Astrocyte (in vitro differentiated cells and primary cell): ENCODE results near the gene GALNT17. TPM values are rescaled to one million over a fixed set of nuclear protein-coding genes. Genes with fewer than 3 reads are reported as not detected.
A peak's percentile ranks its signal among the peaks of the same experiment; 100 is the strongest.

Experiments used
- DNase-seq: peaks from one replicate; pipeline ENCODE4 v3.0.0-alpha.2; 2010; ENCODE audit warnings: low read depth
- FAIRE-seq: peaks from 2 replicates; lab custom pipeline; 2011; peaks lifted over from hg19 to GRCh38; lab: Jason Lieb, UNC
- H2AFZ ChIP-seq: 2 replicates; pipeline ENCODE4 v1.6.0; 2012; ENCODE audit warnings: low read depth, low read length, inconsistent platforms
- H3K27ac ChIP-seq: 2 replicates; pipeline ENCODE4 v1.5.1; 2011; ENCODE audit warnings: low read depth, low read length, inconsistent platforms
- H3K27me3 ChIP-seq: 2 replicates; pipeline ENCODE4 v1.6.0; 2011; ENCODE audit warnings: low read length, inconsistent platforms; ENCODE audit not compliant: insufficient read depth
- H3K36me3 ChIP-seq: 2 replicates; pipeline ENCODE4 v1.5.1; 2011; ENCODE audit warnings: low read length, inconsistent platforms; ENCODE audit not compliant: insufficient read depth
- H3K4me1 ChIP-seq: 2 replicates; pipeline ENCODE4 v1.5.1; 2011; ENCODE audit warnings: low read length, inconsistent platforms; ENCODE audit not compliant: insufficient read depth
- H3K4me2 ChIP-seq: 2 replicates; pipeline ENCODE4 v1.6.0; 2012; ENCODE audit warnings: low read length, inconsistent platforms
- H3K4me3 ChIP-seq: 2 replicates; pipeline ENCODE4 v1.5.1; 2011; ENCODE audit warnings: low read depth, mild to moderate bottlenecking, low read length, inconsistent platforms; ENCODE audit not compliant: insufficient read depth
- H3K79me2 ChIP-seq: 2 replicates; pipeline ENCODE4 v1.6.0; 2012; ENCODE audit warnings: mild to moderate bottlenecking, low read length, inconsistent platforms; ENCODE audit not compliant: insufficient read depth
- H3K9ac ChIP-seq: 2 replicates; pipeline ENCODE4 v1.6.0; 2012; ENCODE audit warnings: mild to moderate bottlenecking, low read length, inconsistent platforms
- H3K9me3 ChIP-seq: 2 replicates; pipeline ENCODE4 v1.5.1; 2012; ENCODE audit warnings: low read depth, mild to moderate bottlenecking, low read length, inconsistent platforms; ENCODE audit not compliant: insufficient read depth
- H4K20me1 ChIP-seq: 2 replicates; pipeline ENCODE4 v1.6.0; 2012; ENCODE audit warnings: low read length, inconsistent platforms; ENCODE audit not compliant: insufficient read depth
- H3K27ac Mint-ChIP-seq: one replicate; pipeline ENCODE4 v1.8.0; 2021; ENCODE audit warnings: mild to moderate bottlenecking, mixed read lengths; ENCODE audit not compliant: unreplicated experiment
- H3K27me3 Mint-ChIP-seq: one replicate; pipeline ENCODE4 v1.8.0; 2021; ENCODE audit warnings: low read depth, mixed read lengths; ENCODE audit not compliant: unreplicated experiment
- H3K36me3 Mint-ChIP-seq: one replicate; pipeline ENCODE4 v1.8.0; 2021; ENCODE audit warnings: low read depth, mixed read lengths; ENCODE audit not compliant: unreplicated experiment
- H3K4me1 Mint-ChIP-seq: one replicate; pipeline ENCODE4 v1.8.0; 2021; ENCODE audit warnings: low read depth, mixed read lengths; ENCODE audit not compliant: unreplicated experiment
- H3K4me3 Mint-ChIP-seq: one replicate; pipeline ENCODE4 v1.8.0; 2021; ENCODE audit warnings: mild to moderate bottlenecking, moderate library complexity, mixed read lengths; ENCODE audit not compliant: unreplicated experiment
- H3K9me3 Mint-ChIP-seq: one replicate; pipeline ENCODE4 v1.8.0; 2021; ENCODE audit warnings: mild to moderate bottlenecking, mixed read lengths; ENCODE audit not compliant: unreplicated experiment
- EZH2 ChIP-seq: IDR thresholded peaks from 2 replicates; pipeline ENCODE4 v1.6.1; 2012; ENCODE audit warnings: mild to moderate bottlenecking, low read length, inconsistent platforms; ENCODE audit not compliant: insufficient read depth
- total RNA-seq: library from RNA; stranded (reverse); gene quantifications from 2 replicates; pipeline ENCODE4 v1.2.1, GENCODE V29; 2021
- TF ChIP-seq, protein P1 (sequence below): IDR thresholded peaks from 2 replicates; pipeline ENCODE4 v1.5.1; 2011; ENCODE audit warnings: low read depth, mild to moderate bottlenecking, inconsistent platforms, low read length, moderate library complexity; ENCODE audit not compliant: insufficient read depth

GALNT17 gene
- total RNA-seq, 1 donor from 2014 or later, result 7.8 TPM

DNA sequence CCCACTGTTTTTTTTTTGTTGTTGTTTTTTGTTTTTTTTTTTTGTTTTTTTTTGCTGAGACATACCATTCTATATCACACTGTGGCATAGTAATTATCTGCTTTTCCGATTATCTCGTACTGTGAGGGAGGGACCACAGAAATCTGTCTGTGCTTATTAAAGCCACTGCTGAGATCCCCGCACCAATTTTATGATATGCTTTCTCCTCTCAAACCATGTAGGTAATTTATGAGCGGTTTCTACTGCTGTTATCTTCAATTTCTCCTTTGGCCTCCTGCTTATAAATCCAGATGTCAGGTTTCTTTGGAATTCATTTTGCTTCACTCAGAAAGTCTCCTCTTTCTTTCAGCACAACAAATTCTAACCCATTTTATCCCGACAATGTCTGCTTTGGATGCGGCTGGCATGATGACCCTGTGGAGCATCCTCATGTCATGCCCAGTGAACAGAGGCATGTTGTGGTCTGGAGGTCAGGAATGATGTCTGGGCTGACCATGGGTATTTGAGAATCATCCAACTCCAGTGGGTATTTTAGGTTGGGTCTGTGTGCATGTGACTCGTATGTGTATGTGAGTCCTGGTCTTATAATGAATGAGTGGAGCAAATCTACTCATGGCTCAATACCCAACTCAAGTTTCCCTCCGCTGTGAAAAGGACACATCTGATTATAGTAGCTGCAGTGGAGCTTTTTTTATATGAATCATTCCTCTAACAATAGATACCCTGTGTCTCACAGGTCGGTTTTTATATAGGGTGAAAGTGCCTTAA lies 213.4 kb downstream of the GALNT17 start:
- Histone ChIP-seq H3K9ac (no peak overlapping the region), H4K20me1 (no peaks in the 10 kb centered on the region), H3K4me3 (no peak overlapping the region), H3K27ac (no peak overlapping the region), H3K79me2 (no peaks in the 10 kb centered on the region), H3K36me3 (no peaks in the 10 kb centered on the region), H3K4me2 (no peak overlapping the region), H3K27me3 (no peaks in the 10 kb centered on the region), H3K4me1 (no peaks in the 10 kb centered on the region), H3K9me3 (no peaks in the 10 kb centered on the region), H2AFZ (no peak overlapping the region)
- peaks cover 5% of the 10 kb centered on the region for H3K9me3 Mint-ChIP-seq
- TF ChIP-seq EZH2, result no peak
- TF ChIP-seq, protein P1, sequence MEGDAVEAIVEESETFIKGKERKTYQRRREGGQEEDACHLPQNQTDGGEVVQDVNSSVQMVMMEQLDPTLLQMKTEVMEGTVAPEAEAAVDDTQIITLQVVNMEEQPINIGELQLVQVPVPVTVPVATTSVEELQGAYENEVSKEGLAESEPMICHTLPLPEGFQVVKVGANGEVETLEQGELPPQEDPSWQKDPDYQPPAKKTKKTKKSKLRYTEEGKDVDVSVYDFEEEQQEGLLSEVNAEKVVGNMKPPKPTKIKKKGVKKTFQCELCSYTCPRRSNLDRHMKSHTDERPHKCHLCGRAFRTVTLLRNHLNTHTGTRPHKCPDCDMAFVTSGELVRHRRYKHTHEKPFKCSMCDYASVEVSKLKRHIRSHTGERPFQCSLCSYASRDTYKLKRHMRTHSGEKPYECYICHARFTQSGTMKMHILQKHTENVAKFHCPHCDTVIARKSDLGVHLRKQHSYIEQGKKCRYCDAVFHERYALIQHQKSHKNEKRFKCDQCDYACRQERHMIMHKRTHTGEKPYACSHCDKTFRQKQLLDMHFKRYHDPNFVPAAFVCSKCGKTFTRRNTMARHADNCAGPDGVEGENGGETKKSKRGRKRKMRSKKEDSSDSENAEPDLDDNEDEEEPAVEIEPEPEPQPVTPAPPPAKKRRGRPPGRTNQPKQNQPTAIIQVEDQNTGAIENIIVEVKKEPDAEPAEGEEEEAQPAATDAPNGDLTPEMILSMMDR, result no peak
- FAIRE-seq (no peak), DNase-seq (no peak)
- no peak overlapping the region for H3K27ac Mint-ChIP-seq
- peaks cover 2% of the 10 kb centered on the region for H3K27me3 Mint-ChIP-seq
- peaks cover 5% of the 10 kb centered on the region for H3K36me3 Mint-ChIP-seq
- no peak overlapping the region for H3K4me3 Mint-ChIP-seq
- H3K4me1 Mint-ChIP-seq, result peaks cover under 1% of the 10 kb centered on the region

DNA sequence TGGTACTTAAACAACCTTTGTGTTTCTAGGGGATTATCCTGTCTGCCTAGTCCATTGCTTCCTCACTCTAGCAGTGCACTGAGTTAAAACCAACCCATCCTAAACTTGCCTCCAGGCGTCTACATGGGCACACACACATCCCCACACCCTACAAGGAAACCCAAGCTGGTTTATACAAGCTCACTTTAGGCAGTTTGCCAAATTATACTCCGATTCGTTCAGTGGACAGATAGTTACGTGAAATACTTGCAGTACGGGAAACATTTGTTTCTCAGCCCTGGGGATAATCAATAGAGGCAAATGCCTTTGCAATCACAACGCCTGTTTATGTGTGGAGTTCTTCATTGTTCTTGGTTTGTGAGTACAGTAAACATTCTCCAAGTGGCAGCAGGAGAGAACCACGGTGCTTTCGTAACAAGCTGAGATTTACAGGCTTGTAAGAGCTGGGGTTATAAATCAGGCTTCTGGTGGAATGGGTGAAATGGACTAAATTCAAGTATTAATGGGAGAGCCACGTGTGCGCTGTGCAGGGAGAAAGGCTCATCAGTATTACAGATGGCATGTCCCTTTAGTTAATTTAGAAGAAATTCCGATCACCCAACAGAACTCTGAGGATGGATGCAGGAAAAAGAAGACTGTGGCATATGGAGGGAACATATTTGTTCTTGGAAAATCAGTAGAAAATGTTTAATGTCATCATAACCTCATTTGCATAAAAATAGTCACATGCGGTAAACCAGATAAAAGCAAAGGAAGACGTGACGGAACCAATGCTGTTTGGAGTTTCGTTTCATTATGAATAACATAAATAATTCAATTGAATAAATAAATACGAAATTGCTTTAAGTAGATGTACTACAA lies 217.1 kb downstream of the GALNT17 start:
- no peaks in the 10 kb centered on the region for H3K36me3 ChIP-seq
- no peak overlapping the region for H3K9ac ChIP-seq
- DNase-seq (no peak), FAIRE-seq (no peak)
- no peak overlapping the region for H2AFZ ChIP-seq
- Mint-ChIP-seq H3K9me3 (peaks cover 12% of the 10 kb centered on the region), H3K27me3 (peaks cover 2% of the 10 kb centered on the region), H3K4me1 (no peaks in the 10 kb centered on the region), H3K27ac (no peak overlapping the region), H3K4me3 (no peak overlapping the region), H3K36me3 (no peaks in the 10 kb centered on the region)
- peak overlapping the region; percentile 22 for H3K4me2 ChIP-seq
- no peaks in the 10 kb centered on the region for H3K27me3 ChIP-seq
- no peak for TF ChIP-seq EZH2
- TF ChIP-seq, protein P1, result no peak
- H3K4me3 ChIP-seq, result no peak overlapping the region
- no peaks in the 10 kb centered on the region for H3K4me1 ChIP-seq
- H3K9me3 ChIP-seq, result no peaks in the 10 kb centered on the region
- no peak overlapping the region for H3K27ac ChIP-seq
- H4K20me1 ChIP-seq, result no peaks in the 10 kb centered on the region
- no peaks in the 10 kb centered on the region for H3K79me2 ChIP-seq
